Stimulated activated CD4-positive, alpha-beta T cell treated with anti-CD3 and anti-CD28 coated beads, Interleukin-1b, Interleukin-23, amount 100 ng/mL, for 48 hours (primary cell): ENCODE data around the gene NKX3-2.

ENCODE experiments used
- DNase-seq: peaks from one replicate; pipeline ENCODE4 v3.0.0-alpha.2; 2020

The NKX3-2 gene

GRCh38 chr4:13530823-13531624 is 13.3 kb downstream of the NKX3-2 start:
- no peak for DNase-seq

GRCh38 chr4:13529128-13529919 is 15.0 kb downstream of the NKX3-2 start:
- no peak for DNase-seq

- DNase-seq: no peak
Measured at GRCh38 chr4:13528821-13529127, 15.5 kb downstream of the NKX3-2 start.

- DNase-seq: peak; percentile 40
Measured at GRCh38 chr4:13527981-13528820, 16.1 kb downstream of the NKX3-2 start.

- no peak for DNase-seq
Measured at GRCh38 chr4:13527192-13527980, 16.9 kb downstream of the NKX3-2 start.

GRCh38 chr4:13526658-13527057 is 17.6 kb downstream of the NKX3-2 start:
- DNase-seq: no peak

- no peak for DNase-seq
Measured at GRCh38 chr4:13525606-13526281, 18.6 kb downstream of the NKX3-2 start.

- no peak for DNase-seq
Measured at GRCh38 chr4:13524504-13525243, 19.6 kb downstream of the NKX3-2 start.

GRCh38 chr4:13523591-13524503 is 20.5 kb downstream of the NKX3-2 start:
- DNase-seq: no peak

- DNase-seq: no peak
Measured at GRCh38 chr4:13523105-13523477, 21.2 kb downstream of the NKX3-2 start.

GRCh38 chr4:13522282-13523104 is 21.8 kb downstream of the NKX3-2 start:
- no peak for DNase-seq

GRCh38 chr4:13521047-13521446 is 23.3 kb downstream of the NKX3-2 start:
- DNase-seq: no peak

- no peak for DNase-seq
Measured at GRCh38 chr4:13516315-13516860, 27.9 kb downstream of the NKX3-2 start.

GRCh38 chr4:13515268-13515667 is 29.0 kb downstream of the NKX3-2 start:
- no peak for DNase-seq

GRCh38 chr4:13514722-13515121 is 29.6 kb downstream of the NKX3-2 start:
- DNase-seq: no peak

- no peak for DNase-seq
Measured at GRCh38 chr4:13511101-13511500, 33.2 kb downstream of the NKX3-2 start.

- no peak for DNase-seq
Measured at GRCh38 chr4:13509442-13509841, 34.9 kb downstream of the NKX3-2 start.

GRCh38 chr4:13504374-13504773 is 39.9 kb downstream of the NKX3-2 start:
- no peak for DNase-seq

GRCh38 chr4:13498469-13498868 is 45.8 kb downstream of the NKX3-2 start:
- DNase-seq: no peak
